Left hindlimb (tissue), 1 donor: ENCODE data around the gene MUC5AC.

Source experiments
- DNase-seq: peaks from one replicate; pipeline ENCODE4 v3.0.0-alpha.2; 2018

MUC5AC gene

DNA sequence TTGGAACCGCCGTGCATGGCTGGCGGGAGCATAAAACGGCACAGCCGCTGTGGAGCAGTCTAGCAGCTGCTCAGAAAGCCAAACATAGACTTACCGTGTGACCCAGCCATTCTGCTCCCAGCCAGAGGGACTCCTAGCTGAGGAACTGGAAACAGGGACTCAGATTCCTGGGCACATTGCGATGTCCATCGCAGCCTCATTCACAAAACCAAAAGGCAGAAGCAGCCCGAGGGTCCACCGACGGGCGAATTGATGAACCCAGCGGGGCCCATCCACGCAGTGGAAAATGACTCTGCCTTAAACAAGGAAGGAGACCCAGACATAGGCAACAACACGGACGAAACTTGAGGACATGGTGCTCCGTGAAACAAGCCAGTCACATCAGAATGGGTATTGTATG lies 59.4 kb downstream of the MUC5AC start:
- no peak for DNase-seq

DNA sequence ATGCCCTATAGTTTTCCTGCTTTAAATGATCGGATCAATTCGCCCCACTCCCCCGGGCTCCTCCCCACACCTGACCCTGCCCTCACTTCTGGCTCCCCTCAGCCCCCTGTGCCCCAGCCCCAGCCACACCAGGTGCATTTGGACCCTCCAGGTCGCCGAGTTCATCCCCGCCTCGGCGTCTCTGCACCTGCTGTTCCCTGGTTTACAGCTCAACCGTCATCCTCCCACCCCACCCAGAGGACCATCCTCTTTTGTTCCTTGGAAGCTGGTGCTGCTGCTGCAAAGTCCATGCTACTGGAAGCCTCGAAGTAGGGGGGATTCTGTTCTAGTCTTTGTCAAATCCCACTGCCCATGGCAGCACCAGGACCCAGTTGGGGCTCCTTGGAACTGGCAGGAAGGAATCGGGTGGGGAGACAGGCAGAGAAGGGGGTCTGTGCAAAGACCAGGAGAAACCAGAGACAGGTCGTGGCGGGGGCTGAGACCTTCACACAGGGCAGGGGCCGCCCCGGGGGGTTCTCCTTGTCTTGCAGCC lies 60.6 kb downstream of the MUC5AC start:
- no peak for DNase-seq

DNA sequence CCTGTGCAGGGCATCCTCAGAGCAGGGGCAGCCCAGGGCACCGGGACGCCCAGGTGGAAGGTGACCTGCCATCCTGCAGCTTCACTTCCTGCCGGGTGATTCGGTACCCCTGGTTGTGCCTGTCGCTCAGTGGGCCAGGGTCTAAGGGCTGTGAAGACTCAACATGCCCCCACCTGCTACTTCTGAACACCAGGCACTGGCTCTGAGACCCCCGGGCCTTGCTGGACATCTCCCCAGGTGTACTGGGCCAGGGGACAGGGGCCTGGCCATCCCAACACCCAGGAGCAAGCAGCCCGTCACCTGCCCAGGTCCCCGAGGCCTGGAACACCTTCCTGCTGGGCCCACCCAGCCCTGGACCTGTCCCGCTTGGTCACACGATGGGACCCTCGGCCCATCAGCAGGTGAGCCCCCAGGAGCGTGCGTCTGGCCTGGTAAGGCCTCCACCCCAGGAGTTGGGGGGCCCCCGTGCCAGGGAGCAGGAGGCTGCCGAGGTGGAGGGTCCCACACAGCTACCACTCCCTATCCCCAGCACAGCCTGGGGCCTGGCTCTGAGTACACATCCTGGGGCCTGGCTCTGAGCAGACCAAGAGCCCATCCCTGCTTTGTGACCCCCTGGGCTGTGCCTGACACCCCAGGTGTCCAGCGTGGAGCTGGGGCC lies 61.2 kb downstream of the MUC5AC start:
- peak; percentile 26 for DNase-seq

GRCh38 chr11:1219446-1219833 lies 61.7 kb downstream of the MUC5AC start:
- peak; percentile 27 for DNase-seq

DNA sequence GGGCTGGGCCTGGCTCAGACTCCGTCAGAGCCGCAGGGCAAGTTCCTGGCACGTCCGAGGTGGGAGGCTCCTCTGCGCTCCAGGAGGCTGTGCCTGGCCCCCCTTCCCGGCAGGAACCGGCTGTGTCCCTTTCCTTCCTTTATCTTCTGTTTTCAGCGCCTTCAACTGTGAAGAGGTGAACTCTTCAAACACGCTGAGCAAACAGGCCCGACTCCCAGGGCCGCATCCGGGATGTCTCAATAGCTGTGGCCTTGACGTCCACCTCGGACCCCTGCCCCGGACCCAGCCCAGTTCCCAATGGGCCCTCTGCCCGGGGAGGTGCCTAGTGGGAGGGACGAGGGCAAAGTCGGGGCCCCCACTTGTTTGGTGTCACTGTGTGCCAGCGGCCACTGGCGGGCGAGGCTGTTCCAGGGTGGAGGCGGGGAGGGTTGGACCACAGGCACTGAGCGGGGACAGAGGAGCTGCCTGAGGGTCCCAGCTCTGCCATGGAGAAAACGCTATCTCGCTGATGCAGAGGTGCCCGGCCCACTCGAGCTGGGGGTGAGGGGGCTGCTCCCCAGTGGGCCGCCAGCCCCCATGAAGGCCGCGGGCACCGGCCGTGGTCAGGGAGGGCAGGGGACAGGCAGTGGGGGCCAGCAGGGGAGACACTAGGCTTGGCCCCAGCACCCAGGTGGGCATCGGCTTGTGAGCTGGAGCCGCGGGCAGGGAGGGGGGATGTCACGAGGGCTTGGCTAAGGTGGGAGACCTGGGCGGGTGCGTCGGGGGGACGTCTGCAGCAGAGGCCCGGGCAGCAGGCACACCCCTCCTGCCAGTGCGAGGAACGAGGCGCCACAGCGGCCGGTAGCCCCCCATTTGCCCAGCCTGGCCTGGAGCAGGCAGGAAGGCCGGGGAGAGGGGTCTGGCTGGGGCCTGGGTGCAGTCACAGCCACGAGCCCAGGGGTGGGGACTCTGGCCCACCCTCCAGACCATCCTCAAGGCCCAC lies 62.4 kb downstream of the MUC5AC start:
- peak; percentile 23 for DNase-seq

GRCh38 chr11:1220941-1221721 lies 63.4 kb downstream of the MUC5AC start:
- peak; percentile 20 for DNase-seq

DNA sequence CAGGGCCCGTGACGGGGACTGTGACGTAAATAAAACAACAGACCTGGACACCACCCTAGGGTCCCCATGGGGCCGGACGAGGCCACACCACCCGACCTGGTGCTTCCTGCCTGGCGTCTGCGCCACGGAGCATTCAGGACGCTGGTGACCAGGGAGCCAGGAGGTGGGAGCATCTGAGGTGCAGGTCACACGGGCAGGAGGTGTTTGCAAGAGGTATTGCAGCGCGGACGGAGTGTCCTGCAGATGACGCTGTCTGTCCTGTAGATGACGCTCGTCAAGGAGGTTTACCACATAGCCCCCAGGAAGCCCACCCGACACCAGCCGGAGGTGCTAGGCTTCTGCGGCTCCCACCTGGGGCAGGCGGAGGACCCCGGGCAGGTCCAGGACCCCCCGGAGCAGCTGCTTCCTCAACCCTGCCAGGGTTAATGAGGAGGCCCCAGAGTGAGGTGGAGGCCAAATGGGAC lies 64.1 kb downstream of the MUC5AC start:
- DNase-seq: peak; percentile 9

GRCh38 chr11:1222491-1223345 lies 65.0 kb downstream of the MUC5AC start, which contains the start of gene MUC5B:
MUC5B (plus strand) TSS chr11:1223066; CDS start chr11:1223124, 58 bp downstream.
- DNase-seq: peak; percentile 42

DNA sequence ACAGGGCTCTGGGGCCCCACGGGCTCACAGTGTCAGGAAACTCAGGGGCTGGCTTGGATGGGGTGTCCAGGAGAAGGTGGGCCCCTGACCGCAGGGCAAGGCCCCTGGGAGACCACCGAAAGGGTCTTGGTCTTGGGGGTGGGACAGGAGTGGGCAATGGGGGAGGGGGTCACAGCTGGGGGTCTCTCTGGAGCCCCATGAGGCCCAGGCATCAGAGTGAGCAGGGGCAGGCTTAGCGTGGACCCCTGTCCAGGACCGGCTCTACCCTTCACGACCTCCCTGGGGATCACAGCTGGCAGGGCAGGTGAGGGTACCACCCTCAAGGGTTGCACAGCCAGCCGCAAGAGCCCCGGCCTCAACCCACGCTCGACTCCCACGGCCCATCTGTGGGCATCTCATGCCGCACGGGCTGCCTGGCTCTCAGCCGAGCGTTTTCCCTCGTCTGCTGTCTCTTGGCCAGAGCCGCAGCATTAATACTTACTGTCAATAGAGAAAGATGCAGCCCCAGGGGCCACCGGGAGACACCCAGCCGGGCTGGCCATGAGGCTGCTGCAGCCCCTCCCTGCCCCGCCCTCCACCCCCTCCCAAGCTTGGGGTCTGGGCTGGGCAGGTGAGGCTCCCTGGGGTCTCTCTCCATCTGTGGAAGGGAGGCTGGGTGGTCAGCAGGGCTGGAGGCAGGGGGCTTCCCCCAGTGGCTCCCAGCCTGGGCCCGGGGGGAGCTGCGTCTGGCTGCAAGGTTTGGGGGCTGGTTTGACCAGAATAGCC lies 65.8 kb downstream of the MUC5AC start:
- no peak for DNase-seq

- DNase-seq: peak; percentile 24
Observed at GRCh38 chr11:1224111-1224490, 66.3 kb downstream of the MUC5AC start.

DNA sequence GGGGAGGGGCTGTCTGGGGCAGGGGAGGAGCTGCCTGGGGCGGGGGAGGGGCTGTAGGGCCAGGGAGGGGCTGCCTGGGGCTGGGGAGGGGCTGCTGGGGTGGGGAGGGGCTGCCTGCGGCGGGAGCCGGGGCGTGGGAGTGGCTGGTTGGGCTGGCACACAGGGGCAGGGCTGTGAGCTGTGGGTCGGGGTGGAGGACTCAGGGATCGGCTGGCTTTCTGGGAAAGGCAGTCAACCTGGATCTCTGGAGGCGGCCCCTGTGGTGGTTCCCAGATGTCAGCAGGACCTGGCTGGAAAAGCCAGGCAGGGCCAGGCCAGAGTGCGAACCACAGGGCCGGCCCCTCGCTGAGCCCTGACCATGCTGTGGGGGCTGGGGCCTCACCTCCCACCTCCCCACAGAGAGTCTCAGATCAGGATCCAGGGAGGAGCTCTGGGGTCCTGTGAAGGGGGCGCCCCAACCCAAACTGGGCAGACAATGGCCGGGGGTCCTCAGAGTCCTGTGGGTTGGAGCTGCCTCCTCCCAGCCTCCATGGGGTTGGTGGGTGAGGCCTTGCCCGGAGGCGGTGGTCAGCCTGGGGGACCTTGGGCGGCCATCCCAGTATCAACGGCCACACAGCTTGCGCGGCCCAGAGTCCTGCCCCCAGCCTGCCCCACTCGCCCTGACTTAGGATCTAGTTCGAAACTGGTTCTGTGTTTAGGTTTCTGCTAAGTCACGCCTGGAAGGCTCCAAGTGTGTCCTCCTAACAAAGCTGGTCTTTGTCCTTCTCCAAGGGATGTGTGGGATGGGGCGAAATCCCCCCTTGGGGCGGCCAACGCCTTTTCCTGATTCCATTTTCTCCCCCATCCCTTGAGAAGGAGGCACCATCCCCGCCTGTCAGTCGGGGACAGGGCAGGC lies 67.0 kb downstream of the MUC5AC start:
- peak; percentile 46 for DNase-seq

DNA sequence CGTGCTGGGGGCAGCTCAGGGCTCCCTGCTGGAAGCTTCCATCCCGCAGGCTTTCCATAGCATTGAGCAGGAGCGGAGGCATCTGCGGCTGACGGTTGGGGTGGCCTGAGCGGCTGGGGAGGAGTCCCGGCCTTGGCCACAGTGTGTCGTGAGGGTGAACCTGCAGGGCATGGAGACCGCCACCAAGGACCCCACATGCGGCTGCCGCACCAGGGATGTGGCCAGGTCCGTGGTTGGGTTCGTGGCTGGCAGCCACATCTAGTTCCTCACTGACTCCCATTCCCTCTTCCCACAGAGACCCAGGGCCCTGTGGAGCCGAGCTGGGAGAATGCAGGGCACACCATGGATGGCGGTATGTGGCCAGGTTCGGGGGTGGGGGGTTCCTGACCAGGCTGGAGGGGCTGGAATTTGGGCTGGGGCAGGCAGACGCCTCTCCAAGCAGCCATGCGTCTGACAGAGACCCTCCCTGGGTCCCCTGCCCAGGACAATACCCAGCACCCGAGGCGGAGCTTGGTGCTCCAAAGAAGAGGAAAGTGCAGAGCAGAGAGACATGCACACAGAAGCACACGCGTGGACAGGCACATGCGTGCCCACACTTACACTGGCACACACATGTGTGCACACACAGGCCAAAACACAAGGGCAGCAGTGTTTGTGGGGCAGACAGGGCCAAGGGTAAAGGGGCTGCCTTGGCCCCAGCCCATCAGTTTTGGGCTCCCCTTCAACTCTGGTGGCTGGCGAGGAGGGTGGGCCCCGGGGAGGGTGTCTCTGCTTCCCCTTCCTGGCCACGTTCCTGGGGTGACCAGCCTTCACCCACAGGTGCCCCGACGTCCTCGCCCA lies 67.9 kb downstream of the MUC5AC start:
- DNase-seq: peak; percentile 31

- peak; percentile 26 for DNase-seq
Observed at GRCh38 chr11:1226226-1226985, 68.7 kb downstream of the MUC5AC start.

- peak; percentile 12 for DNase-seq
Observed at GRCh38 chr11:1226986-1227550, 69.3 kb downstream of the MUC5AC start.

DNA sequence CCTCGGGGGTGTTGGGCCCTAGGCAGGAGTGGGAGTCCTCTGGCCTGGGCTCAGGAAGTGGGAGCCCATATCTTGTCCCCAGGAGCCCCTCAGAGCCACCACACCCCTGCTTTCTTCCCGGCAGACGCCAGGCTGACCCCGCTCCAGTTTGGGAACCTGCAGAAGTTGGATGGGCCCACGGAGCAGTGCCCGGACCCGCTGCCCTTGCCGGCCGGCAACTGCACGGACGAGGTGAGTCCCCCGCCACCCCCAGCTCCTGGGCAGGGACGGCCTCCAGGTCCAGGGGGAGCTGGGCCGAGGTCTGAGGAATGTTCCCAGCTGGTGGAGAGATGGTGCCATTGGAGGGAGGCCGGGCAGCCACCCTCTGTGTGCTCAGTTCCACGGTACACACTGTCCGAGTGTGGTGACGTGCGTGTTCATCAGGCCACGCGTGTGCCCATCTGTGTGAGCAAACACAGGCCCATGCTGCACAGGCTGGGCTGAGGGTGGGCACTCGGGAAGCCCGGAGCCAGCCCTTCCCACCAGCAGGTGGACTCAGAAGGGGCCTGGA lies 69.9 kb downstream of the MUC5AC start:
- no peak for DNase-seq

- DNase-seq: peak; percentile 29
Observed at GRCh38 chr11:1228101-1228821, 70.5 kb downstream of the MUC5AC start.
